ENCODE results near the gene MAGI2. TPM values are rescaled to one million over a fixed set of nuclear protein-coding genes. Genes with fewer than 3 reads are reported as not detected.

MAGI2 gene
- total RNA-seq, 1 donor from 2014 or later, result 4.0 TPM

- H3K36me3 ChIP-seq, result no peaks in the 10 kb centered on the region
- TF ChIP-seq, protein P1, sequence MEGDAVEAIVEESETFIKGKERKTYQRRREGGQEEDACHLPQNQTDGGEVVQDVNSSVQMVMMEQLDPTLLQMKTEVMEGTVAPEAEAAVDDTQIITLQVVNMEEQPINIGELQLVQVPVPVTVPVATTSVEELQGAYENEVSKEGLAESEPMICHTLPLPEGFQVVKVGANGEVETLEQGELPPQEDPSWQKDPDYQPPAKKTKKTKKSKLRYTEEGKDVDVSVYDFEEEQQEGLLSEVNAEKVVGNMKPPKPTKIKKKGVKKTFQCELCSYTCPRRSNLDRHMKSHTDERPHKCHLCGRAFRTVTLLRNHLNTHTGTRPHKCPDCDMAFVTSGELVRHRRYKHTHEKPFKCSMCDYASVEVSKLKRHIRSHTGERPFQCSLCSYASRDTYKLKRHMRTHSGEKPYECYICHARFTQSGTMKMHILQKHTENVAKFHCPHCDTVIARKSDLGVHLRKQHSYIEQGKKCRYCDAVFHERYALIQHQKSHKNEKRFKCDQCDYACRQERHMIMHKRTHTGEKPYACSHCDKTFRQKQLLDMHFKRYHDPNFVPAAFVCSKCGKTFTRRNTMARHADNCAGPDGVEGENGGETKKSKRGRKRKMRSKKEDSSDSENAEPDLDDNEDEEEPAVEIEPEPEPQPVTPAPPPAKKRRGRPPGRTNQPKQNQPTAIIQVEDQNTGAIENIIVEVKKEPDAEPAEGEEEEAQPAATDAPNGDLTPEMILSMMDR (IDR thresholded peaks at IDR 0.05), result no peak
- intact Hi-C loops (cut with DNase I), result no loop called here
- DNase-seq (ENCODE audit: low spot score in 2 of 2), result no peak
- H3K9me3 ChIP-seq, result no peaks in the 10 kb centered on the region
- no peak overlapping the region for H3K27ac ChIP-seq
- no peaks in the 10 kb centered on the region for H3K27me3 ChIP-seq
- H3K4me3 ChIP-seq, result no peak overlapping the region
- no peaks in the 10 kb centered on the region for H3K4me1 ChIP-seq
Observed at GRCh38 chr7:78033410-78033809, 1420.1 kb downstream of the MAGI2 start.

GRCh38 chr7:78026492-78026891 lies 1427.0 kb downstream of the MAGI2 start:
- no peaks in the 10 kb centered on the region for H3K36me3 ChIP-seq
- no peak for DNase-seq (ENCODE audit: low spot score in 2 of 2)
- H3K27me3 ChIP-seq, result no peaks in the 10 kb centered on the region
- no peak overlapping the region for H3K4me3 ChIP-seq
- no peak overlapping the region for H3K27ac ChIP-seq
- H3K4me1 ChIP-seq, result no peaks in the 10 kb centered on the region
- H3K9me3 ChIP-seq, result no peaks in the 10 kb centered on the region
- intact Hi-C loops (cut with DNase I), result no loop called here
- TF ChIP-seq, protein P1 (IDR thresholded peaks at IDR 0.05), result no peak

DNA sequence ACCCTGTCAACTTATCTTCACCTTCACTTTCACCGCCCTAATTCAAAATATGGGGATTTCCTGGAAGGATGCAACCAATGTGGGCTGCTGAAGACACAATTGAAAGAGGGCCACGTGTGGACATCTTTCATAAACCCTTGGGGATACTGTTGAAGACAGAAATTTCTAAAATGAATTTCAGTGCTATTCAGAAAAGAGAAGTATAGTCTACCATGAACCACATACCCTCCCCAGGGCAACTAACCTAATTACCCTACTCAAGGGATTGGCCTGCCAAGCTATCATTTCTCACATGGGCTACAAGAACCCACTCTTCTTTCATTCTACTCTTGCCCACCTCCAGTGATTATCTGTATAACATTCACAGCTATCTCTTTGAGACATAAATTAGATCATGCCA lies 1428.9 kb downstream of the MAGI2 start:
- TF ChIP-seq, protein P1 (IDR thresholded peaks at IDR 0.05), result no peak
- no peaks in the 10 kb centered on the region for H3K27me3 ChIP-seq
- no peaks in the 10 kb centered on the region for H3K9me3 ChIP-seq
- peaks cover 4% of the 10 kb centered on the region in 2 donors for H3K4me1 ChIP-seq
- no peak overlapping the region for H3K4me3 ChIP-seq
- no peak for DNase-seq (ENCODE audit: low spot score in 2 of 2)
- H3K27ac ChIP-seq, result no peak overlapping the region
- intact Hi-C loops (cut with DNase I), result no loop called here
- no peaks in the 10 kb centered on the region for H3K36me3 ChIP-seq

DNA sequence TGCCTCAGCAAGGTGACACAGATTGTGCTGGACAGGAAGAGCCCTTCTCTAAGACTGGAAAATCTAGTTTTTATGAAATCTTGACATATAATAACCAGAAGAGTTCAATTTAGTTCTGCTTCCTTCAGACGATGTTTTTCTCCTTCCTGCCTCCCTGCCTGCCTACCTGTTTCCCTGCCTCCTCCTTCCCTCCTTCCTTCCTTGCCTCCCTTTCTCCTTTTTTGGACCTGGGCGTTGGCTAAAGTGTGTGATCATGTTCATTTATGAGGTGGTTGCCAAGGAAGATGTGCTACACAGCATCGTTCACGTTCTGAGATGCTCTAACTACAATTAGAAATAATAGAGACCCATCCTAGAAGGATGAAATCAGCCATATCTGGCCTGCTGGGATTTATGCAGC lies 1430.3 kb downstream of the MAGI2 start:
- intact Hi-C loops (cut with DNase I), result no loop called here
- no peak for DNase-seq (ENCODE audit: low spot score in 2 of 2)
- no peaks in the 10 kb centered on the region for H3K36me3 ChIP-seq
- no peaks in the 10 kb centered on the region for H3K9me3 ChIP-seq
- TF ChIP-seq, protein P1 (IDR thresholded peaks at IDR 0.05), result no peak
- peaks cover 4% of the 10 kb centered on the region in 2 donors for H3K4me1 ChIP-seq
- H3K27me3 ChIP-seq, result no peaks in the 10 kb centered on the region
- no peak overlapping the region for H3K4me3 ChIP-seq
- no peak overlapping the region for H3K27ac ChIP-seq

DNA sequence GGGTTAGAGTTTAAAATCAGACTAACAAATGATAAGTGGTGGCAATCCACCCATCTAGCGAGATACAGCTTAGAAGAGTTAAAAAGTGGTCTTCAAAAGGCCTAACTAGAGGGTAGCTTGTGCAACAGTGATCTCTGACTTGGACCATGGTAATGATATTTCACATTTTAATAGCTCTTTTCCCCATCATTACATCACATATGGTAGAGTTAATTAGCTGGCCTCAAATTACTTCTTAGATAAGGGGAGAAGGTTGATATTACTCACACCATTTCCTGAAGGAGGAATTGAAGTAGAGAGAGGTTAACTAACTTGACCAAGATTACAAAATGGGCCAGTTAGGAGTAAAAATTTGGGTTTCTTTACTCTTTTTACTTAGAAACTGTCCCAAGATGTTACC lies 1431.3 kb downstream of the MAGI2 start:
- intact Hi-C loops (cut with DNase I), result no loop called here
- Histone ChIP-seq H3K27me3 (no peaks in the 10 kb centered on the region), H3K9me3 (no peaks in the 10 kb centered on the region), H3K36me3 (no peaks in the 10 kb centered on the region), H3K4me3 (no peak overlapping the region), H3K27ac (no peak overlapping the region), H3K4me1 (peaks cover 4 to 10% of the 10 kb centered on the region in 2 donors)
- DNase-seq (ENCODE audit: low spot score in 2 of 2), result no peak
- TF ChIP-seq, protein P1 (IDR thresholded peaks at IDR 0.05), result no peak

- Histone ChIP-seq H3K4me3 (no peak overlapping the region), H3K36me3 (no peaks in the 10 kb centered on the region), H3K9me3 (no peaks in the 10 kb centered on the region), H3K4me1 (peaks cover 4 to 10% of the 10 kb centered on the region in 2 donors), H3K27ac (peak overlapping the region in 1 of 2 donors; percentile 100), H3K27me3 (no peaks in the 10 kb centered on the region)
- TF ChIP-seq, protein P1 (IDR thresholded peaks at IDR 0.05), result no peak
- intact Hi-C loops (cut with DNase I), result loop anchor here (2.0 kb wide), 2 partner anchors 204 to 1156 kb away; no protein-coding TSS in a partner anchor
- DNase-seq (ENCODE audit: low spot score in 2 of 2), result no peak
Observed at GRCh38 chr7:78020874-78021249, 1432.6 kb downstream of the MAGI2 start.

All from ascending aorta (tissue), 2 donors.